ENCODE results near the gene ATXN7L3.

- TF ChIP-seq CTCF (IDR thresholded peaks at IDR 0.05) (no peak), EP300 (IDR thresholded peaks at IDR 0.05; ENCODE audit: low read depth) (no peak), POLR2A (IDR thresholded peaks at IDR 0.05) (no peak), POLR2AphosphoS5 (IDR thresholded peaks at IDR 0.05) (no peak)
These were observed 3.1 kb upstream of the ATXN7L3 start for GRCh38 chr17:44202756-44203155.
